HL-60/S4 treated with retinoic acid at 250 ng/mL for 4 days and 3 days (cell line): Measurements from ENCODE around the gene COQ10B.

Experiments used
- in situ Hi-C: fragments of 300-500 bp; cut with MboI; formaldehyde crosslinking; loops from 2 replicates; pipeline ENCODE4 v1.7.0; 2022; ENCODE audit warnings: low sequenced_read_pairs

The COQ10B gene

GRCh38 chr2:197499594-197500502 lies 46.5 kb downstream of the COQ10B start, which contains the start of the genes HSPD1 and HSPE1:
HSPD1 (minus strand) TSS chr2:197499840; CDS start chr2:197498848, 992 bp downstream.
HSPE1 (plus strand) TSS chr2:197500379; CDS start chr2:197500437, 58 bp downstream.
- in situ Hi-C loops, result no loop called here

GRCh38 chr2:197500503-197501131 lies 47.3 kb downstream of the COQ10B start:
- in situ Hi-C loops, result no loop called here

- in situ Hi-C loops, result no loop called here
Measured at GRCh38 chr2:197502201-197502600, 48.8 kb downstream of the COQ10B start.

- in situ Hi-C loops, result no loop called here
Measured at GRCh38 chr2:197502685-197503084, 49.3 kb downstream of the COQ10B start.

GRCh38 chr2:197504000-197504399 lies 50.6 kb downstream of the COQ10B start:
- in situ Hi-C loops, result no loop called here

- in situ Hi-C loops, result no loop called here
Measured at GRCh38 chr2:197504512-197504911, 51.2 kb downstream of the COQ10B start.

- in situ Hi-C loops, result no loop called here
Measured at GRCh38 chr2:197506658-197507057, 53.3 kb downstream of the COQ10B start.

GRCh38 chr2:197513915-197514314 lies 60.6 kb downstream of the COQ10B start:
- in situ Hi-C loops, result no loop called here

- in situ Hi-C loops, result no loop called here
Measured at GRCh38 chr2:197514754-197515153, 61.4 kb downstream of the COQ10B start.

GRCh38 chr2:197515315-197515738 lies 62.0 kb downstream of the COQ10B start:
- in situ Hi-C loops, result no loop called here

- in situ Hi-C loops, result no loop called here
Measured at GRCh38 chr2:197515739-197516392, 62.5 kb downstream of the COQ10B start, which contains the start of gene MOB4. MOB4 (plus strand) TSS chr2:197516066; CDS start chr2:197516087, 21 bp downstream.

GRCh38 chr2:197516393-197516761 lies 63.0 kb downstream of the COQ10B start:
- in situ Hi-C loops, result no loop called here

GRCh38 chr2:197517150-197517549 lies 63.8 kb downstream of the COQ10B start:
- in situ Hi-C loops, result no loop called here
